GM23338 (cell line): ENCODE results near the gene SDHAF4. TPM values are rescaled to one million over a fixed set of nuclear protein-coding genes. Genes with fewer than 3 reads are reported as not detected.
A peak's percentile ranks its signal among the peaks of the same experiment; 100 is the strongest.
"Not testable (repeated sequence)": the region's sequence is repeated elsewhere in the genome, so short reads cannot be mapped to it uniquely, and the experiment has no call there.

Source experiments
- ATAC-seq: fragments of 200-7000 bp; cut with Tn5 transposase; 3 replicates; pipeline ENCODE4 v1.9.1; 2020
- DNase-seq: peaks from one replicate; pipeline ENCODE4 v3.0.0-alpha.2; 2015; ENCODE audit warnings: low spot score
- H2AFZ ChIP-seq: fragments of 200-600 bp; sonication (generic); 2 replicates; pipeline ENCODE4 v1.8.0; 2016; ENCODE audit warnings: antibody characterized with exemption, mild to moderate bottlenecking, moderate library complexity
- H3F3A ChIP-seq: fragments of 200-600 bp; sonication (generic); replicated peaks from 2 replicates; pipeline ENCODE4 v1.8.0; 2017; ENCODE audit warnings: antibody characterized with exemption, mixed run types, low read depth
- H3K27ac ChIP-seq: fragments of 200-600 bp; sonication (generic); 2 replicates; pipeline ENCODE4 v1.6.1; 2016; ENCODE audit warnings: low read depth
- H3K27me3 ChIP-seq: fragments of 200-600 bp; sonication (generic); 2 replicates; pipeline ENCODE4 v1.8.0; 2016; ENCODE audit warnings: mild to moderate bottlenecking, mixed run types, moderate library complexity; ENCODE audit not compliant: insufficient read depth
- H3K36me3 ChIP-seq: fragments of 200-600 bp; sonication (generic); 2 replicates; pipeline ENCODE4 v1.8.0; 2016; ENCODE audit warnings: mild to moderate bottlenecking; ENCODE audit not compliant: insufficient read depth
- H3K4me1 ChIP-seq: fragments of 200-600 bp; sonication (generic); 2 replicates; pipeline ENCODE4 v1.8.0; 2016; ENCODE audit warnings: mild to moderate bottlenecking, moderate library complexity; ENCODE audit not compliant: insufficient read depth
- H3K4me2 ChIP-seq: fragments of 200-600 bp; sonication (generic); 2 replicates; pipeline ENCODE4 v1.7.1; 2017; ENCODE audit warnings: mixed run types
- H3K4me3 ChIP-seq: fragments of 200-600 bp; sonication (generic); 2 replicates; pipeline ENCODE4 v1.6.1; 2016; ENCODE audit warnings: mixed run types
- H3K79me2 ChIP-seq: fragments of 200-600 bp; sonication (generic); replicated peaks from 2 replicates; pipeline ENCODE4 v1.8.0; 2017; ENCODE audit warnings: mild to moderate bottlenecking; ENCODE audit not compliant: insufficient read depth
- H3K9me2 ChIP-seq: fragments of 200-600 bp; sonication (generic); 2 replicates; pipeline ENCODE4 v1.8.0; 2017; ENCODE audit not compliant: insufficient read depth
- H4K20me1 ChIP-seq: fragments of 200-600 bp; sonication (generic); replicated peaks from 2 replicates; pipeline ENCODE4 v1.8.0; 2017; ENCODE audit warnings: mild to moderate bottlenecking; ENCODE audit not compliant: insufficient read depth
- H3K27ac Mint-ChIP-seq: 2 replicates; pipeline ENCODE4 v1.8.0; 2020; ENCODE audit warnings: inconsistent platforms, mild to moderate bottlenecking, moderate library complexity, mixed read lengths
- H3K27me3 Mint-ChIP-seq: 3 replicates; pipeline ENCODE4 v1.8.0; 2022; ENCODE audit warnings: low read depth, mild to moderate bottlenecking, moderate library complexity, mixed read lengths, inconsistent platforms; ENCODE audit not compliant: insufficient read depth, poor library complexity
- H3K36me3 Mint-ChIP-seq: 3 replicates; pipeline ENCODE4 v1.8.0; 2021; ENCODE audit warnings: low read depth, mild to moderate bottlenecking, inconsistent platforms, moderate library complexity, mixed read lengths
- H3K4me1 Mint-ChIP-seq: 3 replicates; pipeline ENCODE4 v1.8.0; 2020; ENCODE audit warnings: mild to moderate bottlenecking, inconsistent platforms, mixed read lengths
- H3K4me3 Mint-ChIP-seq: 3 replicates; pipeline ENCODE4 v1.8.0; 2021; ENCODE audit warnings: moderate library complexity, mild to moderate bottlenecking, inconsistent platforms, mixed read lengths
- H3K9me3 Mint-ChIP-seq: 3 replicates; pipeline ENCODE4 v1.8.0; 2020; ENCODE audit warnings: moderate library complexity, mild to moderate bottlenecking, inconsistent platforms, mixed read lengths
- NANOG ChIP-seq: IDR thresholded peaks from 2 replicates; pipeline ENCODE4 v1.6.1; 2016; ENCODE audit warnings: antibody characterized with exemption, borderline replicate concordance
- ZNF114 ChIP-seq: fragments of 250-450 bp; sonication (Bioruptor Pico); IDR thresholded peaks from 2 replicates; pipeline ENCODE4 v1.5.0; 2020; ENCODE audit warnings: mild to moderate bottlenecking, moderate library complexity
- polyA plus RNA-seq: library from polyadenylated mRNA; unstranded; fragments of >200 nt; fragmentation: Nextera tagmentation; extraction: Ambion mirVana; gene quantifications from 2 replicates; pipeline ENCODE4 v1.2.1, GENCODE V29; 2016
- total RNA-seq: library from RNA; depleted of rRNA; stranded (reverse); fragments of >200 nt; shearing (Covaris generic); gene quantifications from 2 replicates; pipeline ENCODE4 v1.2.3, GENCODE V29; 2014
- TF ChIP-seq, protein P1 (sequence below): fragments of 250-450 bp; sonication (Bioruptor Pico); IDR thresholded peaks from 2 replicates; pipeline ENCODE4 v1.5.0; 2020; ENCODE audit warnings: mild to moderate bottlenecking, moderate library complexity
- TF ChIP-seq, protein P2 (sequence below), 2 experiments: fragments of 200-600 bp in 1 of 2; sonication (generic) in 1 of 2; conservative IDR thresholded peaks; 2 replicates each; pipeline versions ENCODE4 v1.5.1 to v1.6.1; 2016 to 2017; ENCODE audit warnings: antibody characterized with exemption in 2 of 2, low read depth in 2 of 2, mild to moderate bottlenecking in 2 of 2, moderate library complexity in 1 of 2
- TF ChIP-seq, protein P3 (sequence below): IDR thresholded peaks from 2 replicates; pipeline ENCODE4 v1.6.1; 2016; ENCODE audit warnings: antibody characterized with exemption

SDHAF4 gene
- total and polyA plus RNA-seq, 2 experiments from 2014 or later, result 12.2 to 30.4 TPM

DNA sequence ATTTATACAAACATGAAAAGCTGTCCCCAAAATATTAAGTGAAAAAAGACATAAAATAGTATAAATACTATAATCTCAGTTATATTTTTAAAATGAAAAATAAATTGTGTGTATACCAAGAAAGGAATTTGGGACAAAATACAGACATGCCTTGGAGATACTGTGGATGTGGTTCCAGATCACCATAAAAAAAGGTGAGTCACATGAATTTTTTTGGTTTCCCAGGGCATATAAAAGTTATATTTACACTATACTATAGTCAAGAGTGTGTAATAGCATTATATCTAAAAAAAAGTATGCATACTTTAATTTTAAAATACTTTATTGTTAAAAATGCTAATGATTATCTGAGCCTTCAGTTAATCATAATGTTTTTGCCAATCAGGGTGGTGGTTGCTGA, 17.4 kb upstream of the SDHAF4 start (continued):
- TF ChIP-seq, protein P1, sequence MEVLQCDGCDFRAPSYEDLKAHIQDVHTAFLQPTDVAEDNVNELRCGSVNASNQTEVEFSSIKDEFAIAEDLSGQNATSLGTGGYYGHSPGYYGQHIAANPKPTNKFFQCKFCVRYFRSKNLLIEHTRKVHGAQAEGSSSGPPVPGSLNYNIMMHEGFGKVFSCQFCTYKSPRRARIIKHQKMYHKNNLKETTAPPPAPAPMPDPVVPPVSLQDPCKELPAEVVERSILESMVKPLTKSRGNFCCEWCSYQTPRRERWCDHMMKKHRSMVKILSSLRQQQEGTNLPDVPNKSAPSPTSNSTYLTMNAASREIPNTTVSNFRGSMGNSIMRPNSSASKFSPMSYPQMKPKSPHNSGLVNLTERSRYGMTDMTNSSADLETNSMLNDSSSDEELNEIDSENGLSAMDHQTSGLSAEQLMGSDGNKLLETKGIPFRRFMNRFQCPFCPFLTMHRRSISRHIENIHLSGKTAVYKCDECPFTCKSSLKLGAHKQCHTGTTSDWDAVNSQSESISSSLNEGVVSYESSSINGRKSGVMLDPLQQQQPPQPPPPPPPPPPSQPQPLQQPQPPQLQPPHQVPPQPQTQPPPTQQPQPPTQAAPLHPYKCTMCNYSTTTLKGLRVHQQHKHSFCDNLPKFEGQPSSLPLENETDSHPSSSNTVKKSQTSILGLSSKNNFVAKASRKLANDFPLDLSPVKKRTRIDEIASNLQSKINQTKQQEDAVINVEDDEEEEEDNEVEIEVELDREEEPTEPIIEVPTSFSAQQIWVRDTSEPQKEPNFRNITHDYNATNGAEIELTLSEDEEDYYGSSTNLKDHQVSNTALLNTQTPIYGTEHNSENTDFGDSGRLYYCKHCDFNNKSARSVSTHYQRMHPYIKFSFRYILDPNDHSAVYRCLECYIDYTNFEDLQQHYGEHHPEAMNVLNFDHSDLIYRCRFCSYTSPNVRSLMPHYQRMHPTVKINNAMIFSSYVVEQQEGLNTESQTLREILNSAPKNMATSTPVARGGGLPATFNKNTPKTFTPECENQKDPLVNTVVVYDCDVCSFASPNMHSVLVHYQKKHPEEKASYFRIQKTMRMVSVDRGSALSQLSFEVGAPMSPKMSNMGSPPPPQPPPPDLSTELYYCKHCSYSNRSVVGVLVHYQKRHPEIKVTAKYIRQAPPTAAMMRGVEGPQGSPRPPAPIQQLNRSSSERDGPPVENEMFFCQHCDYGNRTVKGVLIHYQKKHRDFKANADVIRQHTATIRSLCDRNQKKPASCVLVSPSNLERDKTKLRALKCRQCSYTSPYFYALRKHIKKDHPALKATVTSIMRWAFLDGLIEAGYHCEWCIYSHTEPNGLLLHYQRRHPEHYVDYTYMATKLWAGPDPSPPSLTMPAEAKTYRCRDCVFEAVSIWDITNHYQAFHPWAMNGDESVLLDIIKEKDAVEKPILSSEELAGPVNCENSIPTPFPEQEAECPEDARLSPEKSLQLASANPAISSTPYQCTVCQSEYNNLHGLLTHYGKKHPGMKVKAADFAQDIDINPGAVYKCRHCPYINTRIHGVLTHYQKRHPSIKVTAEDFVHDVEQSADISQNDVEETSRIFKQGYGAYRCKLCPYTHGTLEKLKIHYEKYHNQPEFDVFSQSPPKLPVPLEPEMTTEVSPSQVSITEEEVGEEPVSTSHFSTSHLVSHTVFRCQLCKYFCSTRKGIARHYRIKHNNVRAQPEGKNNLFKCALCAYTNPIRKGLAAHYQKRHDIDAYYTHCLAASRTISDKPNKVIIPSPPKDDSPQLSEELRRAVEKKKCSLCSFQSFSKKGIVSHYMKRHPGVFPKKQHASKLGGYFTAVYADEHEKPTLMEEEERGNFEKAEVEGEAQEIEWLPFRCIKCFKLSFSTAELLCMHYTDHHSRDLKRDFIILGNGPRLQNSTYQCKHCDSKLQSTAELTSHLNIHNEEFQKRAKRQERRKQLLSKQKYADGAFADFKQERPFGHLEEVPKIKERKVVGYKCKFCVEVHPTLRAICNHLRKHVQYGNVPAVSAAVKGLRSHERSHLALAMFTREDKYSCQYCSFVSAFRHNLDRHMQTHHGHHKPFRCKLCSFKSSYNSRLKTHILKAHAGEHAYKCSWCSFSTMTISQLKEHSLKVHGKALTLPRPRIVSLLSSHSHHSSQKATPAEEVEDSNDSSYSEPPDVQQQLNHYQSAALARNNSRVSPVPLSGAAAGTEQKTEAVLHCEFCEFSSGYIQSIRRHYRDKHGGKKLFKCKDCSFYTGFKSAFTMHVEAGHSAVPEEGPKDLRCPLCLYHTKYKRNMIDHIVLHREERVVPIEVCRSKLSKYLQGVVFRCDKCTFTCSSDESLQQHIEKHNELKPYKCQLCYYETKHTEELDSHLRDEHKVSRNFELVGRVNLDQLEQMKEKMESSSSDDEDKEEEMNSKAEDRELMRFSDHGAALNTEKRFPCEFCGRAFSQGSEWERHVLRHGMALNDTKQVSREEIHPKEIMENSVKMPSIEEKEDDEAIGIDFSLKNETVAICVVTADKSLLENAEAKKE (CRISPR knock-in tag), result no peak
- no peak for TF ChIP-seq NANOG
- no peak for TF ChIP-seq ZNF114 (CRISPR knock-in tag)

DNA sequence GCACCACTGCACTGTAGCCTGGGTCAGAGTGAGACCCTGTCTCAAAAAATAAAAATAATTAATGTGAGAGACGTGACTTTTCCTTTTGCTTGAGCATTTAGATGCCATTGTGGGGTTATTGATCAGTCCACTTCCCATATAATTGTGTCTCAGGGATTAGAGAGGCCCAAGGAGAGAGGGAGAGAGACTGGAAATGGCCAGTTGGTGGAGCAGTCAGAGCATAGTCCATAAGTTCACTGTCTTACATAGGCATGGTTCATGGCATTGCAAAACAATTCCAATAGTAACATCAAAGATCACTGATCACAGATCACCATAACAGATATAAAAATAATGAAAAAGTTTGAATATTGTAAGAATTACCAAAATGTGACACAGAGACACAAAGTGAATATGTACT, 15.2 kb upstream of the SDHAF4 start:
- no peak overlapping the region for H2AFZ ChIP-seq

DNA sequence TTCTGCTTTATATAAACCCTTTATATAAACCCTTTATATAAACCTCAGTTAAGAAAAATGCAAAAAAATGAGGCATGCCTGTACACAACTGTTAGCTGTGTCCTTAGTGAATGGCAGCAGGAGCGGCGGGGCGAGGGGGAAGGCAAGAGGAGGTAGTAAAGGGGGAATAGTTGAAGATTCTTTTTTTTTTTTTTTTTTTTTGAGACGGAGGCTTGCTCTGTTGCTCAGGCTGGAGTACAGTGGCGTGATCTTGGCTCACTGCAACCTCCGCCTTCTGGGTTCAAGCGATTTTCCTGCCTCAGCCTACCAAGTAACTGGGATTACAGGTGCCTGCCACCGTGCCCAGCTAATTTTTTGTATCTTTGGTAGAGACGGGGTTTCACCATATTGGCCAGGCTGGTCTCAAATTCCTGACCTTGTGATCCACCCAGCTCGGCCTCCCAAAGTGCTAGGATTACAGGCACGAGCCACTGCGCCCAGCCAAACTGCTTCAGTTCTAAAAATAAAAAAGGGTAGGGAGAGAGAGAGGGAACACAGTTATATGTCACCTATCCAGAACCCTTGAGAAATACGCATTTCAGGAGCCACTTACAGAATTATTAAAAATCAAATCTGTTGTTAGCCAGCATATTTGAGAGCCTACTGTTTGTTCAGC, 14.3 kb upstream of the SDHAF4 start:
- H3K4me1 ChIP-seq, H3K27ac ChIP-seq, H3K4me2 ChIP-seq, H3F3A ChIP-seq, H3K27me3 Mint-ChIP-seq, H3K36me3 ChIP-seq, H3K4me3 ChIP-seq, H3K9me2 ChIP-seq, H3K4me3 Mint-ChIP-seq, H2AFZ ChIP-seq, ATAC-seq, H3K27ac Mint-ChIP-seq, H4K20me1 ChIP-seq, DNase-seq, H3K36me3 Mint-ChIP-seq, H3K79me2 ChIP-seq, H3K9me3 Mint-ChIP-seq, H3K27me3 ChIP-seq, H3K4me1 Mint-ChIP-seq: not testable (repeated sequence)

More for the DNA sequence above, 15.2 kb upstream of the SDHAF4 start:
- H3K4me1 Mint-ChIP-seq, result peaks cover 9% of the 10 kb centered on the region
- H3K4me1 ChIP-seq, result peaks cover 5% of the 10 kb centered on the region
- no peaks in the 10 kb centered on the region for H4K20me1 ChIP-seq
- no peaks in the 10 kb centered on the region for H3K27me3 ChIP-seq
- H3K9me2 ChIP-seq, result no peaks in the 10 kb centered on the region
- H3K27ac Mint-ChIP-seq, result no peak overlapping the region
- H3K36me3 ChIP-seq, result no peaks in the 10 kb centered on the region
- ATAC-seq (peak; percentile 57), DNase-seq (no peak)
- H3K9me3 Mint-ChIP-seq, result no peaks in the 10 kb centered on the region
- TF ChIP-seq, protein P2, sequence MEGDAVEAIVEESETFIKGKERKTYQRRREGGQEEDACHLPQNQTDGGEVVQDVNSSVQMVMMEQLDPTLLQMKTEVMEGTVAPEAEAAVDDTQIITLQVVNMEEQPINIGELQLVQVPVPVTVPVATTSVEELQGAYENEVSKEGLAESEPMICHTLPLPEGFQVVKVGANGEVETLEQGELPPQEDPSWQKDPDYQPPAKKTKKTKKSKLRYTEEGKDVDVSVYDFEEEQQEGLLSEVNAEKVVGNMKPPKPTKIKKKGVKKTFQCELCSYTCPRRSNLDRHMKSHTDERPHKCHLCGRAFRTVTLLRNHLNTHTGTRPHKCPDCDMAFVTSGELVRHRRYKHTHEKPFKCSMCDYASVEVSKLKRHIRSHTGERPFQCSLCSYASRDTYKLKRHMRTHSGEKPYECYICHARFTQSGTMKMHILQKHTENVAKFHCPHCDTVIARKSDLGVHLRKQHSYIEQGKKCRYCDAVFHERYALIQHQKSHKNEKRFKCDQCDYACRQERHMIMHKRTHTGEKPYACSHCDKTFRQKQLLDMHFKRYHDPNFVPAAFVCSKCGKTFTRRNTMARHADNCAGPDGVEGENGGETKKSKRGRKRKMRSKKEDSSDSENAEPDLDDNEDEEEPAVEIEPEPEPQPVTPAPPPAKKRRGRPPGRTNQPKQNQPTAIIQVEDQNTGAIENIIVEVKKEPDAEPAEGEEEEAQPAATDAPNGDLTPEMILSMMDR (conservative IDR thresholded peaks at IDR 0.05; ENCODE audit: low read depth in 2 of 2), result peak; percentile 26 to 63; a peak in 3 of 4 replicates
- TF ChIP-seq, protein P3, sequence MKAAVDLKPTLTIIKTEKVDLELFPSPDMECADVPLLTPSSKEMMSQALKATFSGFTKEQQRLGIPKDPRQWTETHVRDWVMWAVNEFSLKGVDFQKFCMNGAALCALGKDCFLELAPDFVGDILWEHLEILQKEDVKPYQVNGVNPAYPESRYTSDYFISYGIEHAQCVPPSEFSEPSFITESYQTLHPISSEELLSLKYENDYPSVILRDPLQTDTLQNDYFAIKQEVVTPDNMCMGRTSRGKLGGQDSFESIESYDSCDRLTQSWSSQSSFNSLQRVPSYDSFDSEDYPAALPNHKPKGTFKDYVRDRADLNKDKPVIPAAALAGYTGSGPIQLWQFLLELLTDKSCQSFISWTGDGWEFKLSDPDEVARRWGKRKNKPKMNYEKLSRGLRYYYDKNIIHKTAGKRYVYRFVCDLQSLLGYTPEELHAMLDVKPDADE, result no peak
- H3F3A ChIP-seq, result no peaks in the 10 kb centered on the region
- no peak overlapping the region for H3K27ac ChIP-seq
- H3K4me3 Mint-ChIP-seq, result no peak overlapping the region
- H3K36me3 Mint-ChIP-seq, result peaks cover 6% of the 10 kb centered on the region; the same call in 1 of the 3 replicates
- no peak overlapping the region for H3K4me2 ChIP-seq
- H3K4me3 ChIP-seq, result no peak overlapping the region
- H3K79me2 ChIP-seq, result no peaks in the 10 kb centered on the region
- H3K27me3 Mint-ChIP-seq, result peaks cover 3% of the 10 kb centered on the region
